ENCODE measurements around the gene ARHGAP33.

Gene ARHGAP33

DNA sequence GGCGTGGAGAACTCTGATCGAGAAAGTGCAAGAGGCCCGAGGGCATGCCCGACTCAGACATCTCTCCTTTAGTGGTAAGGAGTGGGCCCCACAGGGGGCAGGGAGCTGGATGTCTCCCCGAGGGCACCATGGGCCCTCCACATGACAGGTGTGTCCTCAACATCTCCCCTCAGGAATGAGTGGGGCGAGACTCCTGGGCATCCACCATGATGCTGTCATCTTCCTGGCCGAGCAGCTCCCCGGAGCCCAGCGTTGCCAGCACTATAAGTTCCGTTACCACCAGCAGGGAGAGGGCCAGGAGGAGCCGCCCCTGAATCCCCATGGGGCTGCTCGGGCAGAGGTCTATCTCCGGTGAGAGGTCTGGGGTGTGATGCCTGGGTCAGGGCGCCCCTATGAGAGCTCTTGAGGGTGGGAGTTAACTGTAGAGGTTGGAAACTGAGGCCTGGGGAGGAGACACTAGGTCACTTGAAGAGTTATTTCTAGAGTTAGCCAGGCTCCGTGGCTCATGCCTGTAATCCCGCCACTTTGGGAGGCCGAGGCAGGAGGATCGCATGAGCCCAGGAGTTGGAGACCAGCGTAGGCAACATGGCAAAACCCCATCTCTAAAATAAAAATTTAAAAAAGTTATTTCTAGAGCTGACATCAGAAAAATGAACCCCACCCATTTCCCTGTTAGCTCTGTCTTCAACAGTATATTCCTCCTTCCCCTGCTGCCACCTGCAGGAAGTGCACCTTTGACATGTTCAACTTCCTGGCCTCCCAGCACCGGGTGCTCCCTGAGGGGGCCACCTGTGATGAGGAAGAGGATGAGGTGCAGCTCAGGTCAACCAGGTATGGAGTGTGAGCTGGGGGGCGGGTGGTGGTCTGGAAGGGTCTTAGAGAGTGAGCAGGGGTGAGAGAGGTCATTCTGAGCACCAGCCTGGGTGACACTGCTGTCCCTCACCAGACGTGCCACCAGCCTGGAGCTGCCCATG lies 38.2 kb upstream of the ARHGAP33 start:
- no peak for TF ChIP-seq CTCF (conservative IDR thresholded peaks at IDR 0.05; ENCODE audit: low read depth, low read length)
- no peak for DNase-seq (ENCODE audit: low read depth)
- no peak overlapping the region for H3K4me3 ChIP-seq (ENCODE audit: low read length)

GRCh38 chr19:35738021-35738886 lies 37.1 kb upstream of the ARHGAP33 start:
- DNase-seq (ENCODE audit: low read depth): no peak
- TF ChIP-seq CTCF (conservative IDR thresholded peaks at IDR 0.05; ENCODE audit: low read depth, low read length): no peak
- H3K4me3 ChIP-seq (ENCODE audit: low read length): no peak overlapping the region

- no peak for TF ChIP-seq CTCF (conservative IDR thresholded peaks at IDR 0.05; ENCODE audit: low read depth, low read length)
- H3K4me3 ChIP-seq (ENCODE audit: low read length): no peak overlapping the region
- DNase-seq (ENCODE audit: low read depth): no peak
These were observed 36.5 kb upstream of the ARHGAP33 start for GRCh38 chr19:35738887-35739229.

- H3K4me3 ChIP-seq (ENCODE audit: low read length): peak overlapping the region; percentile 68
- no peak for DNase-seq (ENCODE audit: low read depth)
- TF ChIP-seq CTCF (conservative IDR thresholded peaks at IDR 0.05; ENCODE audit: low read depth, low read length): no peak
These were observed 35.9 kb upstream of the ARHGAP33 start for GRCh38 chr19:35739275-35740107.

DNA sequence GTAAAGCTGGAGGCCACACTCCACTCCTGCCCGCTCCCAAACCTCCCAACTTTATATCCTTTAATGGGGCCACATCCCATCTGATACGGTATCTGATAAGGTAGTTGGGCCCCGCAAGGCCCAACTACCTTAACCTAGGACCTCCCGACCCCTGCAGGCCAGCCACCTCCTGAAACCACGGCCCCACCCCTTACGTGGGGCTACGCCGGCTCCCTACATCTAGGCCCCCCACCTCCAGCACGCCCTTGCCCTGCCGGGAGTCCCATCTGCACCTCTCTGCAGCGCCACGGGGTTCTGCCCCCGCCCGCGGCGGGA lies 35.3 kb upstream of the ARHGAP33 start:
- no peak for TF ChIP-seq CTCF (conservative IDR thresholded peaks at IDR 0.05; ENCODE audit: low read depth, low read length)
- no peak for DNase-seq (ENCODE audit: low read depth)
- H3K4me3 ChIP-seq (ENCODE audit: low read length): peak overlapping the region; percentile 68

DNA sequence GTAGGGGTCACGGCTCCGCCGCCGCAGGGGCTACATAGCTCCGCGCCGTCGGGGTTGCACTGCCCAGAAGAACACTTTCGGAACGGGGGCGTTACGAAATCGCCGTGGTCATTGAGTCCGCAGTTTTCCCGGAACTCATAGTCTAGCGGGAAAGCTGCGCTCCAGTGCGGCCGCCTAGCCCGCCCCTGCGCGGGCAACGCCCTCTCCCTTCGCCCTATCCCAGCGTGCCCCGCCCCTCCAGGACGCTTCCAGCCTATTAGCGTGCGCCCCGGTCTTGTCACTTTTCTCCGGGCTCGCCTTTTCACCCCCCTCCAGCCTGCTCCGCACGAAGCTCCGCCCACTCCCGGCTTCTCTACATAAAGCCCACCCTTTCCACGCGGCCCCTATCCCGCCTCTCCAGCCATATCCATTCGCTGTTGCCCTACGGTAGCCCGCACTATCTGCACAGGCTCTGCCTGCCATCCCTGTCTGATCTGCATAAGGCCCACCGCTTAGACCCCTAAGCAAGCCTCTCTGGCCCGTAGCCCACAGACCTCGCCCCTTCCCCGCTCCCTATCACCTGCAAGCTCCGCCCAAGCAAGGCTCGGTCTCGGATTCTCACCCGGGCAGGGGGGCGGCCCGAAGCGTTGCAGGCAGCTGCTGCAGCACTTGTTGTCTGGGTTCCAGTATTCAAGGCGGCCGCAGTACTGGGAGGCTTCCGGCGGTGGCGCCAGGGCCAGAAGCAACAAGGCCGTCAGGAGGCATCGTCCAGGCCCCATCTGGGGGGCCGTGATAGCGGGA lies 34.8 kb upstream of the ARHGAP33 start:
- H3K4me3 ChIP-seq (ENCODE audit: low read length): peak overlapping the region; percentile 68
- peak; percentile 81 for DNase-seq (ENCODE audit: low read depth)
- TF ChIP-seq CTCF (conservative IDR thresholded peaks at IDR 0.05; ENCODE audit: low read depth, low read length): peak; percentile 21

Measured in retinal pigment epithelial cell (primary cell).